ENCODE data around the gene SOWAHC. TPM values are rescaled to one million over a fixed set of nuclear protein-coding genes. Genes with fewer than 3 reads are reported as not detected.

The SOWAHC gene
- total and polyA plus RNA-seq, 2 experiments from 2014 or later = 18.8 to 26.5 TPM

DNA sequence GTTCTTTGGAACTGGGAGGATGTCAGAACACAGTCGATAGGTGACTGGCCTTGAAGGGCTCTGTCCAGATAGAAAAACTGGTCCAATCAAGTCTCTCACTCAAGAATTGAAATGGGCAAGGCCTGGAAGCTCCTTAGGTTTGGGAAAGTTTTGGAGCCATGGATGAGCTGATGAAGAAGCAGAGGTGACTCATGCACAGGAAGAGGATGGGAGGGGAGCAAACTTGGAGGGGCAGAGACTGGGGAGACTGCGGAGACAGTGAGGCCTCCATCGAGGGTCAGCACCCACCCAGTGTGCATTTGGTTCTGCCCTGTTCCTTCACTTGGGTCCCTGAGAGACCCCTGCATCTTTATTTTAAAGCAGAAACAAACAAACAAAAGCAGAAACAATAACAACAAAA lies 41.1 kb downstream of the SOWAHC start:
- no peaks in the 10 kb centered on the region for H3K9me3 ChIP-seq (ENCODE audit: low read depth)
- 86% methylated on average over 3 of the region's 3 CpGs for WGBS (ENCODE audit: low lambda C conversion rate, missing lambda C conversion rate)
- no peak overlapping the region for H3K4me3 ChIP-seq
- DNase-seq (ENCODE audit: low spot score) = no peak
- no peaks in the 10 kb centered on the region for H3K79me2 ChIP-seq
- H4K20me1 ChIP-seq (ENCODE audit: insufficient read depth, poor library complexity, severe bottlenecking) = no peaks in the 10 kb centered on the region
- H3K9me2 ChIP-seq (replicated peaks; ENCODE audit: insufficient read depth) = no peaks in the 10 kb centered on the region
- H3K27me3 ChIP-seq = no peaks in the 10 kb centered on the region
- no peak for TF ChIP-seq EZH2phosphoT487 (IDR thresholded peaks at IDR 0.05; ENCODE audit: low read depth, severe bottlenecking, unreplicated experiment)
- no peak for TF ChIP-seq CTCF (IDR thresholded peaks at IDR 0.05; ENCODE audit: poor library complexity)
- no peak for TF ChIP-seq EZH2 (IDR thresholded peaks at IDR 0.05; ENCODE audit: borderline replicate concordance)
- H3K4me2 ChIP-seq = no peak overlapping the region
- H3K36me3 ChIP-seq (replicated peaks; ENCODE audit: insufficient read depth, low read depth) = no peaks in the 10 kb centered on the region
- no peak overlapping the region for H2AFZ ChIP-seq
- no peak overlapping the region for H3K27ac ChIP-seq
- no peaks in the 10 kb centered on the region for H3K4me1 ChIP-seq (ENCODE audit: insufficient read depth)

DNA sequence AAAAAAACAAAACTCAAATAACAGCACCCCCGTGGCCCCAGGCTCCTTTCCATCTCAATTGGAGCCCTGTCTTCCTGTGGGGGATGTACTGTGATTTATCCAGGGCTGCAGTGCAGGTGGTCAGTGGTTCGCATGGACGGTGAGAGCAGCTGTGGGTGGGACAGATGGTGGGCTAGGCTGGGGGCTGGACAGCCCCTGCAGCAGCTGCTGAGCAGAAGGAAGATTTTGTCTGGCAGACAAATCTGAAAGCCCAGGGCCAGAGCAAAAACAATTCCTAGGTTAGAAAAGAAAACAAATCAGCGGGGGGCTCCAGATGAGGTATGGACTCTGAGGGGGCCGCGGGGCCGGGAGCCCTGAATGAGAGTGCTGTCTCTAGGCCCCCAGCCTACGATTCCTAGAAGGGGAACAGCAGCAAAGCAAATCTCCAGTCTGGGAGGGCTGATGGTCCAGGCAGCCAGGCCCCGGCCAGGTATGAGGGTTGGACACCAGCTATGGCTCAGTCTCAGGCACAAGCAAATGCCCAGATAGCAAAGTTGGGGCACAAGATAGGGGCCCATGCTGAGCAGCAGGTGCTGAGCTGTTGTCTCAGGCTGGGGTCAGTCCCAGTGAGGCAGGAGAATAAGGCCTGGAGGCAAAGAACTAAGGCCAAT lies 45.4 kb downstream of the SOWAHC start:
- no peaks in the 10 kb centered on the region for H3K27me3 ChIP-seq
- 74% methylated on average over 9 of the region's 9 CpGs for WGBS (ENCODE audit: low lambda C conversion rate, missing lambda C conversion rate)
- H4K20me1 ChIP-seq (ENCODE audit: insufficient read depth, poor library complexity, severe bottlenecking) = no peaks in the 10 kb centered on the region
- TF ChIP-seq EZH2 (IDR thresholded peaks at IDR 0.05; ENCODE audit: borderline replicate concordance) = no peak
- no peak for TF ChIP-seq EZH2phosphoT487 (IDR thresholded peaks at IDR 0.05; ENCODE audit: low read depth, severe bottlenecking, unreplicated experiment)
- TF ChIP-seq CTCF (IDR thresholded peaks at IDR 0.05; ENCODE audit: poor library complexity) = no peak
- no peaks in the 10 kb centered on the region for H3K4me1 ChIP-seq (ENCODE audit: insufficient read depth)
- H3K9me2 ChIP-seq (replicated peaks; ENCODE audit: insufficient read depth) = no peaks in the 10 kb centered on the region
- H3K9me3 ChIP-seq (ENCODE audit: low read depth) = no peaks in the 10 kb centered on the region
- DNase-seq (ENCODE audit: low spot score) = no peak
- no peak overlapping the region for H3K27ac ChIP-seq
- H3K36me3 ChIP-seq (replicated peaks; ENCODE audit: insufficient read depth, low read depth) = no peaks in the 10 kb centered on the region
- H2AFZ ChIP-seq = no peak overlapping the region
- H3K4me3 ChIP-seq = no peak overlapping the region
- no peak overlapping the region for H3K4me2 ChIP-seq
- no peaks in the 10 kb centered on the region for H3K79me2 ChIP-seq

GRCh38 chr2:109660046-109660860 lies 46.1 kb downstream of the SOWAHC start:
- no peaks in the 10 kb centered on the region for H3K4me1 ChIP-seq (ENCODE audit: insufficient read depth)
- H3K9me3 ChIP-seq (ENCODE audit: low read depth) = no peaks in the 10 kb centered on the region
- H2AFZ ChIP-seq = no peak overlapping the region
- no peak overlapping the region for H3K27ac ChIP-seq
- WGBS (ENCODE audit: low lambda C conversion rate, missing lambda C conversion rate) = 89% methylated on average over 3 of the region's 3 CpGs
- no peak overlapping the region for H3K4me2 ChIP-seq
- TF ChIP-seq CTCF (IDR thresholded peaks at IDR 0.05; ENCODE audit: poor library complexity) (no peak), EZH2phosphoT487 (IDR thresholded peaks at IDR 0.05; ENCODE audit: low read depth, severe bottlenecking, unreplicated experiment) (no peak), EZH2 (IDR thresholded peaks at IDR 0.05; ENCODE audit: borderline replicate concordance) (no peak)
- no peak for DNase-seq (ENCODE audit: low spot score)
- no peaks in the 10 kb centered on the region for H3K79me2 ChIP-seq
- H4K20me1 ChIP-seq (ENCODE audit: insufficient read depth, poor library complexity, severe bottlenecking) = no peaks in the 10 kb centered on the region
- no peaks in the 10 kb centered on the region for H3K36me3 ChIP-seq (replicated peaks; ENCODE audit: insufficient read depth, low read depth)
- no peaks in the 10 kb centered on the region for H3K9me2 ChIP-seq (replicated peaks; ENCODE audit: insufficient read depth)
- no peak overlapping the region for H3K4me3 ChIP-seq
- H3K27me3 ChIP-seq = no peaks in the 10 kb centered on the region

All from hepatocyte (in vitro differentiated cells).